DMS79 (cell line): ENCODE data around the gene SP2.
A peak's percentile ranks its signal among the peaks of the same experiment; 100 is the strongest.
"Not testable (repeated sequence)": the region's sequence is repeated elsewhere in the genome, so short reads cannot be mapped to it uniquely, and the experiment has no call there.

Experiments used
- DNase-seq: peaks from one replicate; lab custom pipeline; 2025; lab: John Stamatoyannopoulos, UW

SP2 gene

GRCh38 chr17:47918991-47919390 lies 23.0 kb downstream of the SP2 start:
- DNase-seq: no peak

DNA sequence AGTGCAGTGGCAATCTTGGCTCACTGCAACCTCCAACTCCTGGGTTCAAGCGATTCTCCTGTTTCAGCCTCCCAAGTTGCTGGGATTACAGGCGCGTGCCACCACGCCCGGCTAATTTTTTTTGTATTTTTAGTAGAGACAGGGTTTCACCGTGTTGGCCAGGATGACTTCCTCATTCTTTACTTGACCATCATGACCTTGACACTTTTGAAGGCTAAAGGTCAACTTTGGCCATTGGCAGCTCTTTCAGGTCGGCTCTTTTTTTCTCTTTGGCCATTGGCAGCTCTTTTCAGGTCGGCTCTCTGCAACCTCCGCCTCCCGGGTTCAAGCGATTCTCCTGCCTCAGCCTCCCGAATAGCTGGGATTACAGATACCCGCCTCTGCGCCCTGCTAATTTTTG lies 23.9 kb downstream of the SP2 start:
- DNase-seq: not testable (repeated sequence)

DNA sequence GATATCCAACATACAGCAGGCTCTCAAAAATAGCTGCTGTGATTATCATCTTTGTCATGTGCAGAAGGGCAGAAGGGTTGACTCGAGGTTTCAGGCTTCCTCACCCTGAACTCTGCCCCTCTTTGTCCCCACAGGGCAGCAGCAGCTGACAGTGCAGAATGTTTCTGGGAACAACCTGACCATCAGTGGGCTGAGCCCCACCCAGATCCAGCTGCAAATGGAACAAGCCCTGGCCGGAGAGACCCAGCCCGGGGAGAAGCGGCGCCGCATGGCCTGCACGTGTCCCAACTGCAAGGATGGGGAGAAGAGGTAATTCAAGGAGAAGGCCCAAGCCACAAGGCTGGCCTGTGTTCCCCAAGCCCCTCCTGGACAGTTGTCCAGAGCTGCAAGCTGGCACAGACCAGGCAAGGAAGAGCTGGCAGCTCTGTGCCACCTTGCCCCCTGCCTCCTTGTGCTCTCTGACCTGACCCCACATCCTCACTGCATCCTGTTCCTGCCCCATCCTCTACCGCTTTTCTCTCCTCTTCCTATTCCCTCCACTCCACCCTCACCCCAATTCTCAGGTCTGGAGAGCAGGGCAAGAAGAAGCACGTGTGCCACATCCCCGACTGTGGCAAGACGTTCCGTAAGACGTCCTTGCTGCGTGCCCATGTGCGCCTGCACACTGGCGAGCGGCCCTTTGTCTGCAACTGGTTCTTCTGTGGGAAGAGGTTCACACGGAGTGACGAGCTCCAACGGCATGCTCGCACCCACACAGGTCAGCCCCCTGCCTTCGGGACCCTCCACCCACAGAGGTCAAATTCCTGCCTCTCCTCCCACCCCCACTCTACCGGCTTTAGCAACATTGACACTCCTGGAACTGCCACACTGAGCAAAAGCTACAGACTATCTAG lies 29.0 kb downstream of the SP2 start:
- DNase-seq: no peak

- no peak for DNase-seq
These were observed 29.6 kb downstream of the SP2 start for GRCh38 chr17:47925678-47925988.

DNA sequence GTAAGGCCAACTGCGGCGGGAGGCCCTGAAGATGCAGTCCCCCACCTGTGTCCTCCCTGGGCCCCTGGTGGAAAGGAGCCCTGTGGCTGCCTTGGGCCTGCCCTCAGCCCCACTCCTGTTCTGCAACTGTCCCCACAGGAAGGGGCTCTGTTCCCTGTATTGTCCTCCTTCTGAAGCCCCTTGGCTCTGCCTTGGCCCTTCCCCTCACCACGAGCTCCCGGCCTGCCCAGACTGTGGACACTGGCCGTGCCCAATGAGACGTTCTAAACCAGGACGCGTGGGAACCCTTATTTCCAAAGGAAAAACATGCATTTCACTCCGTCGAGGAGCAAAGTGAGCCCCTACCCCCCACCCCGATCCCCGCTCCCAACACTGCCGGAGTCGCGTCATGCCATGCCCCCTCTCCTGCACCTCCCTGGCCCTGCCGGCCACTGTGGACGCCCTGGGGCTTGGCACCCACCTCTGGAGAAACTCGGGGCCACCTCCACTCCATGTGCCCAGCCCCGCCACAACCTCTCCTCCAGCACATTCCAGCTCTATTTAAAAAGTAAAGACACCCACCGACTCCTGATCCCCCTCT lies 31.9 kb downstream of the SP2 start:
- DNase-seq: no peak

DNA sequence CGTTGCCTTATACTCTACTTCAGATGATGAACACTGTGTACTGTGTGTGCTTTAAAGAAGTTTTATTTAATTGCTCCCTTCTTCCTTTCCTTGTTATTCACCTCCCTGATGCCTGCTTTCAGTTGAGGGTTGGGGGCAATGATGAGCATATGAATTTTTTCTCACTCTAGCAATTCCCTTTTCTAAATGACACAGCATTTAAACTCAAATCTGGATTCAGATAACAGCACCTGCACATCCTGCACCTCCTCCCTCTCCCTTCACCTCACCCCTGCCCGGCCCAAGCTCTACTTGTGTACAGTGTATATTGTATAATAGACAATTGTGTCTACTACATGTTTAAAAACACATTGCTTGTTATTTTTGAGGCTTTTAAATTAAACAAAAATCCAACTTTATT lies 32.4 kb downstream of the SP2 start:
- DNase-seq: no peak

DNA sequence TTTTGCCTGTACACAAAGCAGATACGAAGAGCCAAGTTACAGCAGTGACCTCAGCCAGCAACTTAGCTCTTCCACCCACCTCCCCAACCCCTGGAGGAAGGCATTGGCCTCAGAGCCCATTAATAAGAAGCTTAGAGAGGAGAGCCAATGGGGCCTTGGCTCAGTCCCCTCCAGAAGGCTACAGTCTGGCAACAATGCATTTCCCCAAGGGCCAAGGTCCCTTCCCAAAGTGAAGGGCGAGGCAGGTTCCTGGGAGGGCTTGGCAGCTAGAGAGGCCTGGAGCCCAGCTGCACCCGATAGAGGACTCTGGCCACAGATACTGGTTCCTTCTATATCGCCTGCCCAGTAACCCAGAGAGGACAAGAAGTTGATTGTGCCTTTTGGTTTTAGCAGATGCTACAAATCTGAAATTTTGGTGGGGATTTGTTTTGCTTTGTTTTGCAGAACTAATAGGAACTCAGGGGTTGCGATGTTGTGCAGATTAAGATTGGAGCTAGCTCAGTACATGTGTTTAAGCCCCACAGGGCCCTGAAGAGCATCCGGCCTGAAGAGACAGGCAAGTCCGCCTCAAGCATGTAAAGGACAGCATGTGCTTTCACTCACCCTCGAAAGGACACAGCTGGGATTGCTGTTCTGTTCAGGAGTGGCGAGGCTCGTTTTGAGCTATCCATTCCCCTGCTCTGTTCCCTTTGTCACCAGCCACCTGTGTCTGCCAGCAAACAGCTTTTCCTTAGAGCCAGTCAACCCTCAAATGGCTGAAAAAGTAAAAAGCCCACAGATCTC lies 33.4 kb downstream of the SP2 start:
- no peak for DNase-seq

GRCh38 chr17:47931848-47932247 lies 35.8 kb downstream of the SP2 start:
- DNase-seq: no peak

- DNase-seq: no peak
These were observed 38.8 kb downstream of the SP2 start for GRCh38 chr17:47934856-47935255.

- DNase-seq: not testable (repeated sequence)
These were observed 39.4 kb downstream of the SP2 start for GRCh38 chr17:47935468-47935867.

GRCh38 chr17:47935961-47936360 lies 39.9 kb downstream of the SP2 start:
- DNase-seq: no peak

- DNase-seq: no peak
These were observed 41.9 kb downstream of the SP2 start for GRCh38 chr17:47937941-47938340.

DNA sequence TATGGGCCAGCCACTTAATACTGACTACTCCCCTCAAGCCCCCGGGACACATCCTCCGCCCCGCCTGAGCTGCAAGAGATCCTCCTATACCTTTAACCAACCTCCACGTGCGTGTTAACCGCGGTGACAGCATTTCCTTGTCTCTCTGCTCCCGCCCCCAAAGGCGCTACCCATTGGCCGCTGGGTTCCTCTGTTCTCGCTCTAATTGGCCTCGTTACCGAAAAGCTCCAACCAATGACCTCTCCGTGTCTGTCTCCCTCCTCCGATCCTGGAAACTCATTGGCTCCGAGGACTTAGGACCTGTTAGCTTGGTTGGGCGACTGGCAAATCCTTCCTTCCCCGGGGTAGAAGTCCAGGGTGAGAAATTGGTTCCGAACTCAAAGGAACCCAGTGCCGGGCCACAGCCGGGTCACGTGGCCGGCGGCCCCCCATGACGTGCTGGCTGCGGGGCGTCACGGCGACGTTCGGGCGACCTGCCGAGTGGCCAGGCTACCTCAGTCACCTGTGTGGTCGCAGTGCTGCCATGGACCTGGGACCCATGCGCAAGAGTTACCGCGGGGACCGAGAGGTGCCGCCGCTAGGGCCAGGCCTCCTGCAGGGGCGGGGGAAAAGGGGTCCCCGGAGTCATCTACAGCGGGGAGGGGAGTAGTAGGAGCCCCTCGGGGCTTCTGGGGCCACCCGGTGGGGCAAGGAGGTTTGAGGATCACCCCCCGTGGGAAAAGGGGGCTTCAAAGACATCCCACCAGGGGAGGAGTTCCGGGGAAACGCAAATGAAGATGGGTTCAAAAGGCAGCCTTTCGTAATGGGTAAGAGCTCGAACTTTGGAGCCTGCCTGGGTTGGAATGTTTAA lies 45.4 kb downstream of the SP2 start, which contains the start of gene PNPO:
Gene PNPO, plus strand, starts transcription at position 326 of the 850 bp plus-strand sequence. Its CDS starts 105 bp downstream, at position 431.
- DNase-seq: peak; percentile 98

DNA sequence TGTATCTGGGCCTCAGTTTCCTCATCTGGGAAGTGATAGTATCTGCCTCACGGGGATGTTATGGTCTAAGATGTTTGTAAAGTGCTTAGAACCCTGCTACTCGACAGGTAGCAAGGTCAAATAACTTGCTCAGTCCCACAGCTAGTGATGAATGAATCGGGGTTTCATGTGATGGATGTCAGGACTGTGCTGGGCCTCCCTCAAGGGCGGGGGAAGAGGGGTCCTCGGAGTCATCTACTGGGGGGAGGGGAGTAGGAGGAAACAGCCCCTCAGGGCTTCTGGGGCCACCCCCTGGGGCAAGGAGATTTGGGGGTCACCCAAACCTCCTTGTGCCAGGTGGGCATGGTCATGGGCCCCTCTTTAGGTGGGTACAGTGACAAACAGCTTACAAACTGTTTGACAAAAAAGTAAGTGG lies 46.1 kb downstream of the SP2 start:
- no peak for DNase-seq

DNA sequence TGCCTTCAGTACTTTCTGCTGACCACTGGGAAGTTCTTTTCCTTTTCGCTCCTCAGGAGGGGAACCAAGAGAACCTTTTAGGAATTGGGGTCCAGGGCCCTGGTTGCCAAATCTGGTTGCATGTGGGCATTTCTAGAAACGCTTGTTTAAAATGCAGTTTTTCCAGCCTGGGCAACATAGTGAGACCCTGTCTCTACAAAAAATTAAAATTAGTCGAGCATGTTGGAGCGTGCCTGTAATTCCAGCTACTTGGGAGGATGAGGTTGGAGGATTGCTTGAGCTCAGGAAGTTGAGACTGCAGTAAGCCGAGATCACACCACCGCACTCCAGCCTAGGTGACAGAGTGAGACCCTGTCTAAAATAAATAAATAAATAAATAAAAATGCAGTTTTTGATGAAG lies 46.5 kb downstream of the SP2 start:
- DNase-seq: no peak

DNA sequence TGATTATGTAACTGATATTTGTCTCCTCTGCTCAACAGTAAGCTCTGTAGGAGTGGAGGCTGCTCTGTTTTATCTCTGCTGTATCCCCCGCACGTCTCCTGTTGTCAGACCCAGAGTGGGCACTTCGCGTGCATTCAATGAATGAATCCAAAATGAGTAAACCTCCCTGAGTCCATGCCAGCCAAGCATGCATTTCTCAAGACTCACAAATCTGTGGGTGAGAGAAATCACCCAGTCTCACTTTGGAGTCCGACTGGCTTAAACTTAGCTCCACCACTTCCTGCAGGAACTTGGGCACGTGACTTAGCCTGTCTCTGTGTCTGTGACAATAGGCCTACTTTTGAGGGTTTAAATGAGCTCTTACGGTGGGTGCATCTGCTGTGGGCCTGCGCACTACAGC lies 49.0 kb downstream of the SP2 start:
- DNase-seq: no peak

GRCh38 chr17:47945529-47946508 lies 49.8 kb downstream of the SP2 start:
- DNase-seq: no peak

DNA sequence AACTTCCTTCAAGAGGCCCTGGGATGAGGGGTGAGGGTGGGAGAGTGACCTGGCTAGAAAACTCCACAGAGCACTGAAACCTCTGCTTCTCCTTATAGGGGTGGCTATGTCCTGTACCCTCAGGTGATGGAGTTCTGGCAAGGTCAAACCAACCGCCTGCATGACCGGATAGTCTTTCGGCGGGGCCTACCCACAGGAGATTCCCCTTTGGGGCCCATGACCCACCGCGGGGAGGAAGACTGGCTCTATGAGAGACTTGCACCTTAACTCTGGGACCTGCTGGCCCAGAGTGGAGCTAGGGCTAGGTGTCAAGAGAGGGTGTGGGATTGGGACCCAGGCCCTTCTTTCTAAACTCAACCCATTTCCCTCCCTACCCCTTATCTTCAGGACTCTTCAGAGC lies 50.5 kb downstream of the SP2 start:
- DNase-seq: no peak

- DNase-seq: peak; percentile 47
These were observed 50.9 kb downstream of the SP2 start for GRCh38 chr17:47946929-47947397.

DNA sequence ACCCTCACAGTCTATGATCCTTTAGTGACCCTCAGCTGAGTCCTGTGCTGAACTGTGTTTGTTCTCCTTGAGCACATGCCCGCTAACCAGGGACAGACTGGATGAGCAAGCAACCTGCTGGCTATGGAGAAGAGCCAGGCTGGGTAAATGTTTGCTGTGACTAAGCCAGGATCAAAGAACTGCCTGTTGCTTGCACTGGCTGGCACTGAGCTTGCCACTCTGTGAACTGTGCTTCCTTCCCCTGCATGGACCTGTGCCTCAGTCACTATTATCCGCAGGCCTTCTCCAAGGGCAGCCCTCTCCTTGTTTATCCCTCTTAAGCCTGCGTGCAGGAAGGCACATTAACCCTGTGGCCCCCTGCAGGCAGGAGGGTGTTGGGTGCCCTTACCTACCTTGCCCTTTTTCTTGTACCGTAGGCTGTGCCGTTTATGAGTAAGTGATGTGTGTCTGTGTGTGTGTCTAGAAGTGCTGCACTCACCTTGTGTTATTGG lies 52.7 kb downstream of the SP2 start:
- no peak for DNase-seq
